ENCODE measurements around the gene BICD2. TPM values are rescaled to one million over a fixed set of nuclear protein-coding genes. Genes with fewer than 3 reads are reported as not detected.

The BICD2 gene
- 10 to 100 TPM; 29.2 to 30.2 TPM for total RNA-seq

GRCh38 chr9:92764381-92764987 lies at the start of gene BICD2:
BICD2 (minus strand) TSS chr9:92764833; CDS start chr9:92764744, 89 bp downstream.

GRCh38 chr9:92669890-92670708 lies 94.5 kb downstream of the BICD2 start, which contains the start of gene IPPK:
IPPK (minus strand) TSS chr9:92670131; CDS start chr9:92669988, 143 bp downstream.

Other genes starting within 250 kb of the BICD2 start
- not detected for gene ECM2, start 228.8 kb downstream of the BICD2 start, total RNA-seq
- 1 to 10 TPM; 8.7 to 9.0 TPM for gene IPPK, start 94.7 kb downstream of the BICD2 start, total RNA-seq
- 10 to 100 TPM; 12.1 to 12.6 TPM for gene ZNF484, start 113.2 kb upstream of the BICD2 start, total RNA-seq
- gene FGD3, start 182.7 kb upstream of the BICD2 start, total RNA-seq: 100 to 1,000 TPM; 143 to 155 TPM